Naive B cell (primary cell): Measurements from ENCODE around the gene ZNF232. TPM values are rescaled to one million over a fixed set of nuclear protein-coding genes. Genes with fewer than 3 reads are reported as not detected.

Experiments used
- polyA plus RNA-seq, 6 donors: library from polyadenylated mRNA; unstranded; fragments of 300-500 nt; fragmentation: Illumina TruSeq; gene quantifications; one replicate each; pipeline ENCODE4 v1.2.3, GENCODE V29; 2021; ENCODE audit warnings: low read depth in 6 of 6

Gene ZNF232
- polyA plus RNA-seq, 6 donors from 2014 or later = 6.3 to 25.3 (median 10.1) TPM

Other genes with a start within 250 kb of the ZNF232 start
- gene C17orf107, start 212.3 kb downstream of the ZNF232 start, polyA plus RNA-seq = 1 to 10 TPM in 5 of 6 donors, not detected in 1; 1.6 to 2.6 (median 2.1) TPM
- gene CHRNE, start 208.8 kb downstream of the ZNF232 start, polyA plus RNA-seq = under 1 TPM in 5 of 6 donors, not detected in 1; 0.18 to 0.59 (median 0.37) TPM
- under 1 TPM in 4 of 6 donors, not detected in 2; 0.42 to 1.00 (median 0.56) TPM for gene GP1BA, start 179.6 kb downstream of the ZNF232 start, polyA plus RNA-seq
- 10 to 100 TPM; 61.0 to 89.1 (median 71.4) TPM for gene SLC25A11, start 171.8 kb downstream of the ZNF232 start, polyA plus RNA-seq
- 10 to 100 TPM; 19.9 to 25.8 (median 22.7) TPM for gene RNF167, start 171.6 kb downstream of the ZNF232 start, polyA plus RNA-seq
- gene PFN1, start 163.3 kb downstream of the ZNF232 start, polyA plus RNA-seq = 1,000 to 10,000 TPM; 1,151 to 1,601 (median 1,370) TPM
- 1 to 10 TPM in 4 of 6 donors, under 1 TPM in 1, not detected in 1; 0.79 to 3.2 (median 1.2) TPM for gene ENO3, start 160.8 kb downstream of the ZNF232 start, polyA plus RNA-seq
- 100 to 1,000 TPM in 3 of 6 donors, 10 to 100 TPM in 3; 92.4 to 171 (median 104) TPM for gene SPAG7, start 144.1 kb downstream of the ZNF232 start, polyA plus RNA-seq
- 10 to 100 TPM in 1 of 6 donors, 1 to 10 TPM in 5; 3.3 to 16.7 (median 5.2) TPM for gene CAMTA2, start 124.2 kb downstream of the ZNF232 start, polyA plus RNA-seq
- gene INCA1, start 114.4 kb downstream of the ZNF232 start, polyA plus RNA-seq = under 1 TPM in 3 of 6 donors, not detected in 3; 0.40 to 0.98 (median 0.41) TPM
- gene KIF1C, start 113.9 kb downstream of the ZNF232 start, polyA plus RNA-seq = 1 to 10 TPM in 3 of 6 donors, under 1 TPM in 2, not detected in 1; 0.16 to 3.6 (median 2.0) TPM
- not detected for gene SLC52A1, start 76.5 kb downstream of the ZNF232 start, polyA plus RNA-seq
- gene ZFP3, start 33.4 kb downstream of the ZNF232 start, polyA plus RNA-seq = 1 to 10 TPM; 1.7 to 4.1 (median 3.6) TPM
- under 1 TPM; 0.06 to 0.37 (median 0.12) TPM for gene USP6, start 4.2 kb upstream of the ZNF232 start, polyA plus RNA-seq
- gene ZNF594, start 80.0 kb upstream of the ZNF232 start, polyA plus RNA-seq = 1 to 10 TPM in 5 of 6 donors, under 1 TPM in 1; 0.82 to 4.8 (median 4.0) TPM
- 100 to 1,000 TPM in 3 of 6 donors, 10 to 100 TPM in 3; 80.4 to 181 (median 103) TPM for gene SCIMP, start 123.0 kb upstream of the ZNF232 start, polyA plus RNA-seq
- gene RABEP1, start 170.4 kb upstream of the ZNF232 start, polyA plus RNA-seq = 10 to 100 TPM; 54.6 to 90.2 (median 71.8) TPM